Astrocyte of the cerebellum (primary cell): ENCODE measurements around the gene CHAT.

ENCODE experiments used
- DNase-seq: peaks from one replicate; pipeline ENCODE4 v3.0.0-alpha.2; 2011; ENCODE audit warnings: low read depth
- H3K4me3 ChIP-seq: 2 replicates; pipeline ENCODE4 v1.5.1; 2011; ENCODE audit warnings: mild to moderate bottlenecking, low read depth, low read length, moderate library complexity
- in situ Hi-C: cut with HindIII; loops from 2 replicates; pipeline ENCODE4 v1.10.0; 2017; ENCODE audit warnings: low sequenced_read_pairs
- TF ChIP-seq, protein P1 (sequence below): IDR thresholded peaks from 2 replicates; pipeline ENCODE4 v1.5.1; 2012; ENCODE audit warnings: low read length, low read depth, moderate library complexity, mild to moderate bottlenecking; ENCODE audit errors: missing control alignments

The CHAT gene

GRCh38 chr10:49605939-49606509 lies 7.8 kb upstream of the CHAT start:
- TF ChIP-seq, protein P1, sequence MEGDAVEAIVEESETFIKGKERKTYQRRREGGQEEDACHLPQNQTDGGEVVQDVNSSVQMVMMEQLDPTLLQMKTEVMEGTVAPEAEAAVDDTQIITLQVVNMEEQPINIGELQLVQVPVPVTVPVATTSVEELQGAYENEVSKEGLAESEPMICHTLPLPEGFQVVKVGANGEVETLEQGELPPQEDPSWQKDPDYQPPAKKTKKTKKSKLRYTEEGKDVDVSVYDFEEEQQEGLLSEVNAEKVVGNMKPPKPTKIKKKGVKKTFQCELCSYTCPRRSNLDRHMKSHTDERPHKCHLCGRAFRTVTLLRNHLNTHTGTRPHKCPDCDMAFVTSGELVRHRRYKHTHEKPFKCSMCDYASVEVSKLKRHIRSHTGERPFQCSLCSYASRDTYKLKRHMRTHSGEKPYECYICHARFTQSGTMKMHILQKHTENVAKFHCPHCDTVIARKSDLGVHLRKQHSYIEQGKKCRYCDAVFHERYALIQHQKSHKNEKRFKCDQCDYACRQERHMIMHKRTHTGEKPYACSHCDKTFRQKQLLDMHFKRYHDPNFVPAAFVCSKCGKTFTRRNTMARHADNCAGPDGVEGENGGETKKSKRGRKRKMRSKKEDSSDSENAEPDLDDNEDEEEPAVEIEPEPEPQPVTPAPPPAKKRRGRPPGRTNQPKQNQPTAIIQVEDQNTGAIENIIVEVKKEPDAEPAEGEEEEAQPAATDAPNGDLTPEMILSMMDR = no peak
- DNase-seq = no peak
- no peak overlapping the region for H3K4me3 ChIP-seq
- in situ Hi-C loops = no loop called here

GRCh38 chr10:49606981-49607535 lies 6.8 kb upstream of the CHAT start:
- no peak overlapping the region for H3K4me3 ChIP-seq
- TF ChIP-seq, protein P1 = no peak
- in situ Hi-C loops = no loop called here
- peak; percentile 31 for DNase-seq

DNA sequence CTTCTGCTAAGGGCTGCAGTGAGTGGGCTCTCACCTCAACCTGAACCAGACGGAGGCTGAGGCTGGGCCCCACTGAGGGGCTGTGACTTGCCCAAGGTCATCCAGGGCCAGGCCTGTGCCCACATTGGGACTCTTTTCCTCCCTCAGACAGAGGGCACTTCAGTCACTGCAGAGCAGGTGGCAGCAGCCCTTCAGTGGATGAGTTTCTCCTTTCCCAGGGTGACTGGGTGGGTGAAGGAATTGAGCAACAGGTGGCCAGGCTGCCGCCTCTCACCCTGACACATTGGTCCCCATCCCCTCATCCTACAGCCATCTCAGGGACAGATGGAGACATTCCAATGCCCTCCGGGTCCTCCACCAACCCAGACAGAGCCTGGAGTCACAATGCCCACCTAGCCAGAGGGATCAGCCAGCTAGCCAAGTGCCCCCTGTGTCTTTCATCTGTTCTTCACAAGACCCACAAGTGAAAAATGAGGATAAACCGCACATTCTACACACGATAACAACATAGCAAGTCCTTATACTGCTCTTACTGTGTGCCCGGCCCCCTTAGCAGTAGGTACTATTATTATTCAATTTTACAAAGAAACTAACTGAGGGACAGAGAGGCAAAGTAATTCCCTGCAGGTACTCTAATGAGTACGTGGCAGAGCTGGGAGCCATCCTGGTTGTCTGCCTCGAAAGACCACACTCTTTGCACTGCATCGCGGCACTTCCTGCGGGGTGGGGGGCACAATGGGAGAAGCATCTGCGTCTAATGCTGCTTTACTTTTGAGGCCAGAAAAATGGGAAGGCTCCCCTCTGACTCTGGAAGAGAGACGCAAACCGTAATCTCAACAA lies 5.5 kb upstream of the CHAT start:
- in situ Hi-C loops = no loop called here
- DNase-seq = no peak
- TF ChIP-seq, protein P1 = no peak
- H3K4me3 ChIP-seq = no peak overlapping the region

DNA sequence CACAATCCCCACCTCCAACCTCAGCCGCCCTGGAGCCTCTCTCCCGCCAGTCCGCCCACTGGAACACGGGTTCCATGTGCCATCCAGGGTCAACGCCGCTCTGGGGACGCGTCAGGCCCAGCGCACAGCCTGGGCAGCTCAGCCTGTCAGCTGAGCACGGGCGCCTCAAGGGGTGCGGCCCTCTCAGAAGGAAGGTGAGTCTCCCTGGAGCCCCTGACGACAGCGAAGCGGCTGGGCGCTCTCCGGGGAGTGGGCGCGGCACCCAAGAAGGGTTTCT lies 4.9 kb upstream of the CHAT start:
- TF ChIP-seq, protein P1 = no peak
- DNase-seq = no peak
- no peak overlapping the region for H3K4me3 ChIP-seq
- in situ Hi-C loops = no loop called here

- DNase-seq = no peak
- H3K4me3 ChIP-seq = no peak overlapping the region
- TF ChIP-seq, protein P1 = no peak
- in situ Hi-C loops = no loop called here
Observed at GRCh38 chr10:49609283-49610113, 4.3 kb upstream of the CHAT start.

- TF ChIP-seq, protein P1 = no peak
- in situ Hi-C loops = no loop called here
- no peak within 1 kb of the TSS for H3K4me3 ChIP-seq
- no peak for DNase-seq
Observed at GRCh38 chr10:49610114-49610457, 3.8 kb upstream of the CHAT start, which contains the start of gene SLC18A3. Gene SLC18A3, plus strand, starts transcription at chr10:49610310. Its CDS starts 431 bp downstream, at chr10:49610741.
